Measurements from ENCODE around the gene TLE7. TPM values are rescaled to one million over a fixed set of nuclear protein-coding genes. Genes with fewer than 3 reads are reported as not detected.

Gene TLE7
- total and polyA plus RNA-seq, 2 of the 4 experiments (the other 2 are of a cell fraction) = not detected

DNA sequence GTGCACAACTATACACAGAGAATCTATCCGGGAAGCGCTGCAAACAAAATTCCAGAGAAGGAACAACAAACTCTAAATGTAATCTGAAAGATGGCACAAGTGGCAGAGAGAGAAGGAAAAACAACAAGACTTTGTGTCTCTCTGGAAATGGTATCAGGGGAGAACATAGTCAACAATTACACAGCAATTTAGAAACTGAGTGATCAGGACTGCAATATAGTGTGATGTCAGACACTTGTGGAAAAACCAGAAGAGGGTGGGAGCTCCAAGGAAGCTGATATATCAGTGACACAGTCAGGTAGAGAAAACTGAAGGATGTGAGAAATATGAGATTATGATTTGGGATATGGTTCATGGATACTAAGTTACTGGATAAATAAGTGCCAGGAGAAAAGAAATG, 39.1 kb upstream of the TLE7 start:
- ATAC-seq (ENCODE audit: low read depth) (no peak), DNase-seq (no peak)
- Histone ChIP-seq H3K4me3 (ENCODE audit: insufficient read depth, low read depth, low read length) (no peak overlapping the region), H4K20me1 (ENCODE audit: insufficient read depth, low read length) (no peaks in the 10 kb centered on the region), H3K79me1 (ENCODE audit: low read depth in 1 of 2, low read length in 2 of 2) (peaks cover 6 to 7% of the 10 kb centered on the region in 2 experiments; a peak in 3 of 4 replicates), H2AFZ (replicated peaks; ENCODE audit: low read length, poor library complexity) (no peak overlapping the region), H3K4me1 (ENCODE audit: control insufficient read depth, insufficient read depth, low read length) (no peaks in the 10 kb centered on the region), H3K56ac (ENCODE audit: extremely low read depth, insufficient read depth, low read length) (no peak overlapping the region), H4K5ac (ENCODE audit: low read depth, low read length) (no peak overlapping the region), H3K9me1 (ENCODE audit: insufficient read depth, low read length) (0 out of 2 replicates have a peak, but pooled peaks cover 2% of the 10 kb centered on the region), H3K9me3 (ENCODE audit: control insufficient read depth, insufficient read depth, low read length) (peaks cover under 1% of the 10 kb centered on the region), H3K23ac (ENCODE audit: low read depth, low read length) (no peak overlapping the region), H3K27me3 (ENCODE audit: control insufficient read depth, insufficient read depth, low read length) (no peaks in the 10 kb centered on the region), H3K14ac (replicated peaks; ENCODE audit: low read depth, low read length) (no peak overlapping the region), H2AK5ac (ENCODE audit: low read depth, low read length) (no peak overlapping the region), H3K18ac (ENCODE audit: low read depth, low read length) (no peak overlapping the region), H3K36me3 (ENCODE audit: control insufficient read depth, insufficient read depth, low read length) (peaks cover 15% of the 10 kb centered on the region), H2BK5ac (ENCODE audit: low read depth, low read length, poor library complexity, severe bottlenecking) (no peak overlapping the region), H4K91ac (ENCODE audit: insufficient read depth, low read depth, low read length) (no peak overlapping the region), H4K8ac (ENCODE audit: low read depth in 2 of 2, low read length in 2 of 2) (no peak overlapping the region), H3K4ac (ENCODE audit: low read depth, low read length) (no peak overlapping the region), H2BK15ac (ENCODE audit: low read depth, low read length) (no peak overlapping the region), H2AK9ac (replicated peaks; ENCODE audit: low read depth, low read length, poor library complexity) (no peak overlapping the region), H2BK20ac (ENCODE audit: low read depth, low read length) (no peak overlapping the region), H3K9ac (ENCODE audit: low read depth, low read length) (no peak overlapping the region), H3K4me2 (ENCODE audit: low read depth, low read length) (no peak overlapping the region), H2BK120ac (ENCODE audit: low read depth, low read length) (no peak overlapping the region), H3K27ac (ENCODE audit: insufficient read depth, low read length) (no peak overlapping the region)
- POLR2A ChIA-PET (ENCODE audit: unreplicated experiment) = no interaction called here
- no CpG with 5 or more reads among the region's 2 CpGs for WGBS, 2 experiments (ENCODE audit: extremely low coverage in 2 of 2, insufficient read length in 1 of 2)
- in situ Hi-C loops (cut with MboI; ENCODE audit: low sequenced_read_pairs) = loop anchor here (25.0 kb wide), 1 partner anchor 694 kb away; no protein-coding TSS in a partner anchor
- TF ChIP-seq MAZ (IDR thresholded peaks at IDR 0.05; ENCODE audit: borderline replicate concordance, low read depth, low read length) = no peak
- TF ChIP-seq, protein P1, sequence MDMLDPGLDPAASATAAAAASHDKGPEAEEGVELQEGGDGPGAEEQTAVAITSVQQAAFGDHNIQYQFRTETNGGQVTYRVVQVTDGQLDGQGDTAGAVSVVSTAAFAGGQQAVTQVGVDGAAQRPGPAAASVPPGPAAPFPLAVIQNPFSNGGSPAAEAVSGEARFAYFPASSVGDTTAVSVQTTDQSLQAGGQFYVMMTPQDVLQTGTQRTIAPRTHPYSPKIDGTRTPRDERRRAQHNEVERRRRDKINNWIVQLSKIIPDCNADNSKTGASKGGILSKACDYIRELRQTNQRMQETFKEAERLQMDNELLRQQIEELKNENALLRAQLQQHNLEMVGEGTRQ (IDR thresholded peaks at IDR 0.05; ENCODE audit: low read depth, low read length) = no peak
- intact Hi-C loops (cut with micrococcal nuclease) = no loop called here
- dilution Hi-C loops (cut with HindIII; ENCODE audit: low sequenced_read_pairs, unreplicated experiment) = no loop called here
- CTCF ChIA-PET = no interaction called here
- no TSS peak for BruUV-seq (replicated peaks)
